SK-N-SH treated with all-trans-retinoic acid at 6 μM for 48 hours (cell line): Measurements from ENCODE around the gene LYVE1.

Experiments used
- ATAC-seq: fragments of 200-7000 bp; cut with Tn5 transposase; 3 replicates; pipeline ENCODE4 v1.9.1; 2020; ENCODE audit warnings: mild to moderate bottlenecking, moderate library complexity
- ARNTL ChIP-seq: fragments of 450-650 bp; formaldehyde crosslinking; IDR thresholded peaks from 2 replicates; pipeline ENCODE4 v1.5.0; 2020; ENCODE audit warnings: low read depth, mild to moderate bottlenecking, moderate library complexity, borderline replicate concordance
- CREB5 ChIP-seq: fragments of 250-450 bp; sonication (Bioruptor Pico); IDR thresholded peaks from 2 replicates; pipeline ENCODE4 v1.5.1; 2020; ENCODE audit warnings: low read depth, mild to moderate bottlenecking, moderate library complexity
- CSDC2 ChIP-seq: fragments of 250-450 bp; sonication (Bioruptor Pico); IDR thresholded peaks from 2 replicates; pipeline ENCODE4 v1.5.0; 2020; ENCODE audit warnings: mild to moderate bottlenecking, moderate library complexity
- CSRNP3 ChIP-seq: fragments of 250-450 bp; sonication (Bioruptor Pico); IDR thresholded peaks from 2 replicates; pipeline ENCODE4 v1.5.1; 2021; ENCODE audit warnings: mild to moderate bottlenecking, moderate library complexity
- ESRRG ChIP-seq: fragments of 250-450 bp; sonication (Bioruptor Pico); IDR thresholded peaks from 2 replicates; pipeline ENCODE4 v1.6.1; 2021; ENCODE audit warnings: mild to moderate bottlenecking
- GLIS3 ChIP-seq: fragments of 250-450 bp; sonication (Bioruptor Pico); IDR thresholded peaks from 2 replicates; pipeline ENCODE4 v1.5.0; 2020; ENCODE audit warnings: mild to moderate bottlenecking, moderate library complexity
- OSR1 ChIP-seq: fragments of 250-450 bp; sonication (Bioruptor Pico); IDR thresholded peaks from 2 replicates; pipeline ENCODE4 v1.8.0; 2022; ENCODE audit warnings: moderate library complexity, mild to moderate bottlenecking, inconsistent platforms
- PATZ1 ChIP-seq: fragments of 250-450 bp; sonication (Bioruptor Pico); IDR thresholded peaks from 2 replicates; pipeline ENCODE4 v1.8.0; 2020; ENCODE audit warnings: mild to moderate bottlenecking, moderate library complexity, borderline replicate concordance
- POU6F1 ChIP-seq: fragments of 250-450 bp; sonication (Bioruptor Pico); IDR thresholded peaks from 2 replicates; pipeline ENCODE4 v1.8.0; 2021; ENCODE audit warnings: low read depth, mild to moderate bottlenecking, moderate library complexity, borderline replicate concordance
- PPARA ChIP-seq: fragments of 250-450 bp; sonication (Bioruptor Pico); IDR thresholded peaks from 2 replicates; pipeline ENCODE4 v1.5.0; 2020; ENCODE audit warnings: mild to moderate bottlenecking, borderline replicate concordance
- RARB ChIP-seq: fragments of 250-450 bp; sonication (Bioruptor Pico); IDR thresholded peaks from 2 replicates; pipeline ENCODE4 v1.8.0; 2021; ENCODE audit warnings: mild to moderate bottlenecking, moderate library complexity
- SNAI2 ChIP-seq: fragments of 250-450 bp; sonication (Bioruptor Pico); IDR thresholded peaks from 2 replicates; pipeline ENCODE4 v1.5.0; 2020; ENCODE audit warnings: mild to moderate bottlenecking, moderate library complexity
- TCF4 ChIP-seq: fragments of 250-450 bp; sonication (Bioruptor Pico); IDR thresholded peaks from 2 replicates; pipeline ENCODE4 v1.8.0; 2021; ENCODE audit warnings: mild to moderate bottlenecking, moderate library complexity, borderline replicate concordance
- TOX ChIP-seq: fragments of 250-450 bp; sonication (Bioruptor Pico); IDR thresholded peaks from 2 replicates; pipeline ENCODE4 v1.8.0; 2021; ENCODE audit warnings: mild to moderate bottlenecking, moderate library complexity, borderline replicate concordance
- TSHZ2 ChIP-seq: fragments of 250-450 bp; sonication (Bioruptor Pico); IDR thresholded peaks from 2 replicates; pipeline ENCODE4 v1.5.0; 2020; ENCODE audit warnings: mild to moderate bottlenecking, moderate library complexity
- ZC3H10 ChIP-seq: fragments of 250-450 bp; sonication (Bioruptor Pico); IDR thresholded peaks from 2 replicates; pipeline ENCODE4 v1.5.1; 2021; ENCODE audit warnings: mild to moderate bottlenecking, moderate library complexity
- ZFP3 ChIP-seq: fragments of 250-450 bp; sonication (Bioruptor Pico); IDR thresholded peaks from 2 replicates; pipeline ENCODE4 v1.5.0; 2020; ENCODE audit warnings: mild to moderate bottlenecking, moderate library complexity
- ZFP30 ChIP-seq: fragments of 450-650 bp; formaldehyde crosslinking; IDR thresholded peaks from 2 replicates; pipeline ENCODE4 v1.5.0; 2022; ENCODE audit warnings: mild to moderate bottlenecking, moderate library complexity
- ZNF70 ChIP-seq: fragments of 450-650 bp; formaldehyde crosslinking; IDR thresholded peaks from 2 replicates; pipeline ENCODE4 v1.5.0; 2020; ENCODE audit warnings: mild to moderate bottlenecking, moderate library complexity
- ZNF8 ChIP-seq: fragments of 450-650 bp; formaldehyde crosslinking; IDR thresholded peaks from 2 replicates; pipeline ENCODE4 v1.5.0; 2020; ENCODE audit warnings: mild to moderate bottlenecking, moderate library complexity

Gene LYVE1

GRCh38 chr11:10573028-10573427, 4.6 kb upstream of the LYVE1 start (continued):
- TF ChIP-seq CSRNP3: no peak
- TF ChIP-seq, all 23 proteins: peak for 0

- TF ChIP-seq POU6F1: no peak
- no peak for TF ChIP-seq ZFP30
- no peak for TF ChIP-seq OSR1 (CRISPR knock-in tag)
- no peak for TF ChIP-seq ESRRG (CRISPR knock-in tag)
- no peak for TF ChIP-seq RARB (CRISPR knock-in tag)
- no peak for TF ChIP-seq TCF4 (CRISPR knock-in tag)
- no peak for TF ChIP-seq TSHZ2 (CRISPR knock-in tag)
- no peak for TF ChIP-seq ZNF70 (CRISPR knock-in tag)
- TF ChIP-seq GLIS3 (CRISPR knock-in tag): no peak
- TF ChIP-seq CSDC2 (CRISPR knock-in tag): no peak
- no peak for TF ChIP-seq TOX
- TF ChIP-seq ARNTL: no peak
- TF ChIP-seq SNAI2 (CRISPR knock-in tag): no peak
- TF ChIP-seq PATZ1 (CRISPR knock-in tag): no peak
- TF ChIP-seq CSRNP3: no peak
- no peak for TF ChIP-seq ZNF8 (CRISPR knock-in tag)
- TF ChIP-seq PPARA (CRISPR knock-in tag): no peak
- no peak for ATAC-seq
Measured at GRCh38 chr11:10572533-10572932, 4.1 kb upstream of the LYVE1 start.

- TF ChIP-seq PPARA (CRISPR knock-in tag) (no peak), ZC3H10 (CRISPR knock-in tag) (no peak), OSR1 (CRISPR knock-in tag) (no peak), TOX (no peak), CSRNP3 (no peak), RARB (CRISPR knock-in tag) (no peak), GLIS3 (CRISPR knock-in tag) (no peak), ZNF70 (CRISPR knock-in tag) (no peak), ZFP3 (CRISPR knock-in tag) (no peak), PATZ1 (CRISPR knock-in tag) (no peak), ARNTL (no peak), CREB5 (no peak)
- ATAC-seq: no peak
Measured at GRCh38 chr11:10567446-10567845, 1.0 kb downstream of the LYVE1 start.
